Muscle of arm (tissue), 12 donors: ENCODE results near the gene C12orf76. TPM values are rescaled to one million over a fixed set of nuclear protein-coding genes. Genes with fewer than 3 reads are reported as not detected.

Experiments used
- DNase-seq: peaks from one replicate; pipeline ENCODE4 v3.0.0-alpha.2; 2013
- polyA plus RNA-seq, 12 donors: library from polyadenylated mRNA; unstranded; fragments of 120-200 nt; gene quantifications; one replicate each; pipeline ENCODE4 v1.2.1, GENCODE V29; 2013; ENCODE audit not compliant: insufficient read length in 12 of 12

C12orf76 gene
- polyA plus RNA-seq, 12 donors = 20.1 to 48.7 (median 30.3) TPM; not detected in 1

DNA sequence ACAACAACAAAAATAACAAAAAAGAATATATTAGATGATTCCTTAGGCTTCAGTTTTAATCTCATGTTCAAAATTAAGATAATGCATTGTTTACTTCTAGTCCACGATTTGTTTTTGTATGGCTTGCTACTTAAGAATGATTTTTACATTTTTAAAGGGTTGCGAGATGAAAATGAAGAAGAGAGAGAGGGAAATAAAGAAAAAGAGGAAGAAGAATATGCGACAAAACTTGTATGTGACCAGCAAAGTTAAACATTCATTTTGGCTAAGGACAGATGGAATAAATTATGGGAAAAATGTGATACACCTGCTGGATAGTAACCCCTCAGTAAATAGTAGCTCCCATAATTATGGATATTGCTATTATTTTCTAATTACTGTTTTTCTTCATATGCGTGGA, 50.9 kb downstream of the C12orf76 start:
- no peak for DNase-seq

- no peak for DNase-seq
Observed at GRCh38 chr12:109996483-109996853, 51.9 kb downstream of the C12orf76 start.

DNA sequence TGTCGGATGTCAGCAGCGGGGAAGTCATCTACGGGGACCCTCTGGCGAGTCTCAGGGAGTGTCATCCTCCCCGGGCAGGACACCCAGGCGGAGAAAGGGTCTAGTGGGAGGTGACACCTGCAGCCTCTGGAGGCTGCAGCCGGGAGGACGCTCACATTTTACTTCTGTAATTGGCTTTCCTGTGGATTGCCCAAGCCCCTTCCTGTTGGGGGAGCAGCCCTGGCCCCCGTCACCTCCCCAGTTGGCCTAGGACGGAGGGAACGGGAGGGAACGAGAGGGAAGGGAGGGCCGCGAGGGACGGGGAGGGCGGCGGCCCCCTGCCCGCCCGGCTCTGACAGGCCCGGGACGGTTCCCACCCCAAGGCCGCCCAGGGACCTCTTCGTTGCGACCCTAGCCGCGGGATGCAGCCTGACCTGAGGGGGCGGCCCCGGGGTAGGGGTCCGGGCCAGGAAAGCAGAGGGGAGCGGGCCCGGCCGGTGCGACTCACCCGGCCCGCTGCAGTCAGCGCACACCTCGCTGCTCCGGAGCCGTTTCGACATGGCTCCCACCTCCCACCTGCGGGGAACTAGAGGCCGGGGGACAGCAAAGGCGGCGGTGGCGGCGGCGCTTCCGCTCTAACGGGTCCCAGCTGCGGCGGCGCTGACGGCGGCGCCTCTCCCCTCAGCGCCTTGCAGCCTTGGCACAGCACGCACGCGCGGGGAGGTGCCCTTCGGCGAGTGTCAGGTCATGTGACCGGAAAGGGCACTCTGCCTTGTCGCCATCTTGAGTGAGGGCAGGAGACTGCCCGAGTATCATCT, 52.4 kb downstream of the C12orf76 start, which contains the start of gene GIT2:
TSS of gene GIT2 (minus strand) at position 683 of the 797 bp plus-strand sequence. CDS start at position 539, 144 bp downstream.
- DNase-seq = peak; percentile 92

DNA sequence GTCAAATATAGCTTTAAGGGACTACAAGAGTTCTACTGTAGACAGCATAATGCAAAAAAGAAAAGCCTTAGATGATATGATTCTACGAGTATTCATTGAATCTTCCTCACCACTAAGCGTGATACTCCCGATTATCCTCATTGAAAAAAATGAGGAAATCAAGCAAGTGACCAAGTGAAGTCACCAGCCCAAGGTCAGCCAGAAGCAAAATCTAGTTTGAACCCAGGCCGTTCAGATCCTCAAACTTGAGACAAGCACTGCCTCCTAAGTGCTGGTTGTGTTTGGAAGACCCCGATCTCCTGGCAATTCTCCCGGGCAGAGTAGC, 53.0 kb downstream of the C12orf76 start:
- peak; percentile 31 for DNase-seq

DNA sequence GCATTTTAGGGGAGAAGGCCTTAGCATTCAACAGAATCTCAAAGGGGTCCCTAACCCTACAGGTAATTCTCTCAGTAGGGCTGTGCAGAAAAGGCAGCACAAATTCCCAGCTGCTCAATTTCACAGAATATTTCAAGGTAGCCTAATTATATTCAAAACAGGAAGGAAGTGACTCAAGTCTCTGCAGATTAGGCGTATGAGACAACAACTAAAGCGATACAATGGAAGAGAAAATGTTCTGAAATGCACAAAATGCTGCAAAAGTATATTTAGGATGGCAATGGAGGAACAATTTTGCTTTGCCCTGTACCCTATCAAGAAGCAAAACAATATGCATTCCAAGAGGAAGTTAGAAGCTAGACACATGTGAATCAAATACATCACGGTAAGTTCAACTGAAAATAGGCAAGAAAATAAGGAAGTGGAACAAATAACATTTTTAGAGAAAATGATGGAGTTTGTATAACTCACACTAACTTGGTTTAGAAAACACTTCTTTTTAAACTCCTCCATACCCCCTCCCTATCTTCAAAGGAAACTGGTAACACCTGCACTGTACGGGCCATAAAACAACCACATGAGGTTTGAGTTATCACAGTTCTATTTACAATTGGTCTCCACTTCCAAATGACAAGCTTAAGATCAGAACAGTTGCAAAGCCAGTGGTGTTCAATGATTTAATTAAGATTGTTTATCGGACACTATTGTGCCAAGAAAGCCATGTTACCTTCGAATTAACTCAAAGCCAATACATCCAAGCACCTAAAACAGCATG, 53.7 kb downstream of the C12orf76 start:
- DNase-seq = no peak

GRCh38 chr12:109993091-109993490, 55.2 kb downstream of the C12orf76 start:
- DNase-seq = no peak

DNA sequence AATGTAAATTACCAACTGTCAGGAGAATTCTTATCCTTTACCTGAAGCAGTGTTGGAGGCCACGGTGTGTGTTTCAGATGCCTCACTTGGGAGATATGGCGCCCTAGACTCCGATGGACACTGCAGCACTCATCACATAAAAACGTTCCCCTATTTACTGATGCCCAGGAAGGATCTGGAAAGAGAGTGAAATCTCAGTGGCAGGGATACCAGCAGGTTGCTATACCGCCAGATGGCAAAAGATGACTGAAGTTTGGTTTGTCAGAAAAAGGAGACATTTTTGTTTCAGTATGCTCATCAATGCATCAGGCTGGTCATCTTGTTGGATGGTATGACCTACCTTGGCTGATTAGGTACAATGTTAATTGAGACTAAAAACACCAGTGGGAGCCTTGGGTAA, 56.7 kb downstream of the C12orf76 start:
- no peak for DNase-seq

Other genes starting within 250 kb of the C12orf76 start
- gene TRPV4, start 215.1 kb downstream of the C12orf76 start, polyA plus RNA-seq = 10 to 100 TPM in 1 of 12 donors, 1 to 10 TPM in 3, under 1 TPM in 6, not detected in 2; 0.44 to 12.5 (median 0.81) TPM
- 10 to 100 TPM in 11 of 12 donors, not detected in 1; 21.7 to 91.1 (median 23.4) TPM for gene GLTP, start 168.0 kb downstream of the C12orf76 start, polyA plus RNA-seq
- 10 to 100 TPM in 11 of 12 donors, not detected in 1; 11.5 to 39.5 (median 20.3) TPM for gene TCHP, start 148.2 kb downstream of the C12orf76 start, polyA plus RNA-seq
- gene GIT2, start 52.2 kb downstream of the C12orf76 start, polyA plus RNA-seq = 10 to 100 TPM in 11 of 12 donors, not detected in 1; 17.2 to 74.5 (median 55.2) TPM
- gene ANKRD13A, start 49.1 kb downstream of the C12orf76 start, polyA plus RNA-seq = 10 to 100 TPM in 11 of 12 donors, not detected in 1; 37.2 to 70.0 (median 48.2) TPM
- gene IFT81, start 75.8 kb upstream of the C12orf76 start, polyA plus RNA-seq = 10 to 100 TPM in 11 of 12 donors, not detected in 1; 12.4 to 33.8 (median 21.1) TPM
- 100 to 1,000 TPM in 11 of 12 donors, not detected in 1; 253 to 764 (median 599) TPM for gene ATP2A2, start 232.7 kb upstream of the C12orf76 start, polyA plus RNA-seq